Measurements from ENCODE around the gene PI4K2B.
A peak's percentile ranks its signal among the peaks of the same experiment; 100 is the strongest.
"Not testable (repeated sequence)": the region's sequence is repeated elsewhere in the genome, so short reads cannot be mapped to it uniquely, and the experiment has no call there.

Gene PI4K2B

GRCh38 chr4:25242195-25242594 lies 8.4 kb downstream of the PI4K2B start:
- not testable (repeated sequence) for DNase-seq (ENCODE audit: low spot score)

GRCh38 chr4:25245181-25245580 lies 11.3 kb downstream of the PI4K2B start:
- DNase-seq (ENCODE audit: low spot score), result no peak

- no peak for DNase-seq (ENCODE audit: low spot score)
Measured at GRCh38 chr4:25246680-25247611, 13.1 kb downstream of the PI4K2B start.

- not testable (repeated sequence) for DNase-seq (ENCODE audit: low spot score)
Measured at GRCh38 chr4:25248875-25249274, 15.0 kb downstream of the PI4K2B start.

GRCh38 chr4:25249494-25249893 lies 15.7 kb downstream of the PI4K2B start:
- not testable (repeated sequence) for DNase-seq (ENCODE audit: low spot score)

- DNase-seq (ENCODE audit: low spot score), result no peak
Measured at GRCh38 chr4:25252230-25253070, 18.6 kb downstream of the PI4K2B start.

GRCh38 chr4:25253071-25253445 lies 19.2 kb downstream of the PI4K2B start:
- DNase-seq (ENCODE audit: low spot score), result peak; percentile 5

GRCh38 chr4:25253786-25254185 lies 20.0 kb downstream of the PI4K2B start:
- DNase-seq (ENCODE audit: low spot score), result not testable (repeated sequence)

GRCh38 chr4:25258980-25259578 lies 25.2 kb downstream of the PI4K2B start:
- DNase-seq (ENCODE audit: low spot score), result no peak

- no peak for DNase-seq (ENCODE audit: low spot score)
Measured at GRCh38 chr4:25271866-25272265, 38.0 kb downstream of the PI4K2B start.

- no peak for DNase-seq (ENCODE audit: low spot score)
Measured at GRCh38 chr4:25280210-25280609, 46.4 kb downstream of the PI4K2B start.

- no peak for DNase-seq (ENCODE audit: low spot score)
Measured at GRCh38 chr4:25283948-25284347, 50.1 kb downstream of the PI4K2B start.

- DNase-seq (ENCODE audit: low spot score), result no peak
Measured at GRCh38 chr4:25284466-25284865, 50.6 kb downstream of the PI4K2B start.

GRCh38 chr4:25290490-25291067 lies 56.7 kb downstream of the PI4K2B start:
- no peak for DNase-seq (ENCODE audit: low spot score)

- DNase-seq (ENCODE audit: low spot score), result no peak
Measured at GRCh38 chr4:25291158-25291733, 57.4 kb downstream of the PI4K2B start.

GRCh38 chr4:25297528-25298242 lies 63.9 kb downstream of the PI4K2B start:
- DNase-seq (ENCODE audit: low spot score), result no peak

GRCh38 chr4:25299476-25300203 lies 65.8 kb downstream of the PI4K2B start:
- DNase-seq (ENCODE audit: low spot score), result no peak

GRCh38 chr4:25301471-25301870 lies 67.6 kb downstream of the PI4K2B start:
- no peak for DNase-seq (ENCODE audit: low spot score)

GRCh38 chr4:25302626-25303025 lies 68.8 kb downstream of the PI4K2B start:
- DNase-seq (ENCODE audit: low spot score), result no peak

- DNase-seq (ENCODE audit: low spot score), result no peak
Measured at GRCh38 chr4:25303578-25303977, 69.7 kb downstream of the PI4K2B start.
